Measurements from ENCODE around the gene ATP10B.

DNA sequence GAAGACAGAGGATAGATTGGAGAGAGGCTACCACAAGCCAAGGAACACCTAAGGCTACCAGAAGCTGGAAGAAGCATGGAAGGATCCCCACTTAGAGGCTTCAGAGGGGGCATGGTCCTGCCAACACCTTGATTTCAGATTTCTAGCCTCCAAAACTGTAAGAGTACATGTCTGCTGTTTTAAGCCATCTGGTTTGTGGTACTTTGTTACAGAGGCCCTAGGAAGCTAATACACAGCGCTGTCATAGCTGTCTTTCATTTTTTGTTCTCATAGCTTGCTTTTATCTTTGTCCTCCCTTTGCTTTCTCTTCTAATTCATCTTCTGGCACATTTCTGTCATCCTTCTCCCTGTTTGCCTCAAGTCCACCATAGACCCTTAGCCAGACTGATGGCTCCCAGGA is 104.5 kb downstream of the ATP10B start:
- no peak for TF ChIP-seq EZH2 (IDR thresholded peaks at IDR 0.05; ENCODE audit: insufficient read depth, poor library complexity, severe bottlenecking)
- no peak for TF ChIP-seq EZH2phosphoT487 (IDR thresholded peaks at IDR 0.05; ENCODE audit: insufficient read depth, low read depth)

Data from GM23248 (cell line).